Gastrocnemius medialis (tissue), 4 donors: ENCODE measurements around the gene SORBS2.

ENCODE experiments used
- CTCF ChIP-seq, 5 experiments: fragments of 450-650 bp in 3 of 5; fragments of 200-600 bp in 2 of 5; sonication (generic) in 2 of 5; IDR thresholded peaks in 4 of 5; conservative IDR thresholded peaks in 1 of 5; 1 replicate in 4 of 5; 2 replicates in 1 of 5; pipeline ENCODE4 v1.5.1; 2016 to 2019; ENCODE audit warnings: antibody characterized with exemption in 5 of 5, mild to moderate bottlenecking in 3 of 5, moderate library complexity in 3 of 5
- POLR2A ChIP-seq, 2 donors: fragments of 450-650 bp; IDR thresholded peaks; one replicate each; pipeline ENCODE4 v1.6.1; 2017; ENCODE audit warnings: antibody characterized with exemption in 2 of 2, mild to moderate bottlenecking in 2 of 2, moderate library complexity in 2 of 2

GRCh38 chr4:185797596-185798338 is 14.2 kb downstream of the SORBS2 start:
- no peak for TF ChIP-seq CTCF (IDR thresholded peaks at IDR 0.05 in 4 of 5, conservative IDR thresholded peaks at IDR 0.05 in 1 of 5)
- TF ChIP-seq POLR2A (IDR thresholded peaks at IDR 0.05) = no peak
